GM12878 (cell line): ENCODE results near the gene SAP30L. TPM values are rescaled to one million over a fixed set of nuclear protein-coding genes. Genes with fewer than 3 reads are reported as not detected.

Experiments used
- BCL3 ChIP-seq: IDR thresholded peaks from 2 replicates; pipeline ENCODE4 v1.6.1; 2011; ENCODE audit warnings: borderline replicate concordance, low read depth, mild to moderate bottlenecking, moderate library complexity, low read length; ENCODE audit not compliant: insufficient read depth, poor library complexity, severe bottlenecking
- GATAD2B ChIP-seq: fragments of 450-650 bp; conservative IDR thresholded peaks from 2 replicates; pipeline ENCODE4 v1.6.1; 2017; ENCODE audit warnings: low read depth, mild to moderate bottlenecking, moderate library complexity
- IKZF1 ChIP-seq: fragments of 450-650 bp; conservative IDR thresholded peaks from 2 replicates; pipeline ENCODE4 v1.6.1; 2017; ENCODE audit warnings: antibody characterized with exemption, mild to moderate bottlenecking
- PML ChIP-seq: IDR thresholded peaks from 2 replicates; pipeline ENCODE4 v1.6.1; 2012; ENCODE audit warnings: low read length, inconsistent platforms
- SIX5 ChIP-seq: IDR thresholded peaks from 2 replicates; pipeline ENCODE4 v1.6.1; 2011; ENCODE audit warnings: mild to moderate bottlenecking, low read depth, low read length, moderate library complexity; ENCODE audit not compliant: severe bottlenecking
- SKIL ChIP-seq: fragments of 450-650 bp; IDR thresholded peaks from 2 replicates; pipeline ENCODE4 v1.6.1; 2017; ENCODE audit warnings: mild to moderate bottlenecking, low read depth, inconsistent platforms; ENCODE audit not compliant: poor library complexity, severe bottlenecking
- ZBED1 ChIP-seq: IDR thresholded peaks from 2 replicates; pipeline ENCODE4 v1.6.1; 2016; ENCODE audit warnings: borderline replicate concordance
- ZNF207 ChIP-seq: fragments of 450-650 bp; IDR thresholded peaks from 2 replicates; pipeline ENCODE4 v1.6.1; 2014; ENCODE audit warnings: antibody characterized with exemption, mild to moderate bottlenecking, borderline replicate concordance
- polyA plus RNA-seq, 11 experiments: library from polyadenylated mRNA; depleted of rRNA in 4 of 11; unstranded in 6 of 11; stranded (reverse) in 5 of 11; fragments of >200 nt; fragmentation: Nextera tagmentation in 4 of 11; fragmentation: Illumina TruSeq in 1 of 11; extraction: Ambion mirVana in 4 of 11; extraction: Trizol in 1 of 11; gene quantifications; 1 replicate in 1 of 11; 2 replicates in 10 of 11; pipeline versions ENCODE4 v1.2.1 to v1.2.3, GENCODE V29; 2011 to 2016; ENCODE audit warnings: inconsistent platforms in 2 of 11, missing spikeins in 2 of 11, low read depth in 1 of 11
- total RNA-seq, 4 experiments: library from RNA; depleted of rRNA in 3 of 4; stranded (reverse); fragments of >200 nt in 3 of 4; fragmentation: Illumina TruSeq in 1 of 4; extraction: Trizol in 1 of 4; gene quantifications; 2 replicates each; pipeline versions ENCODE4 v1.2.1 to v1.2.3, GENCODE V29; 2013 to 2021
- TF ChIP-seq, protein P1 (sequence below): IDR thresholded peaks from 2 replicates; pipeline ENCODE4 v1.6.1; 2012; ENCODE audit warnings: mild to moderate bottlenecking, low read depth, low read length
- TF ChIP-seq, protein P2 (sequence below): fragments of 450-650 bp; IDR thresholded peaks from 2 replicates; pipeline ENCODE4 v1.6.1; 2016; ENCODE audit warnings: mild to moderate bottlenecking
- TF ChIP-seq, protein P3 (sequence below): IDR thresholded peaks from 2 replicates; pipeline ENCODE4 v1.6.1; 2012; ENCODE audit warnings: low read depth, low read length, improper control_type of control experiment
- TF ChIP-seq, protein P4 (sequence below): fragments of 450-650 bp; IDR thresholded peaks from 2 replicates; pipeline ENCODE4 v1.6.1; 2014; ENCODE audit warnings: mild to moderate bottlenecking

SAP30L gene
- total and polyA plus RNA-seq, 10 of the 15 experiments (the other 5 are each of a cell fraction or from before 2014, with no cell fraction given): 2.4 to 36.8 (median 15.7) TPM

DNA sequence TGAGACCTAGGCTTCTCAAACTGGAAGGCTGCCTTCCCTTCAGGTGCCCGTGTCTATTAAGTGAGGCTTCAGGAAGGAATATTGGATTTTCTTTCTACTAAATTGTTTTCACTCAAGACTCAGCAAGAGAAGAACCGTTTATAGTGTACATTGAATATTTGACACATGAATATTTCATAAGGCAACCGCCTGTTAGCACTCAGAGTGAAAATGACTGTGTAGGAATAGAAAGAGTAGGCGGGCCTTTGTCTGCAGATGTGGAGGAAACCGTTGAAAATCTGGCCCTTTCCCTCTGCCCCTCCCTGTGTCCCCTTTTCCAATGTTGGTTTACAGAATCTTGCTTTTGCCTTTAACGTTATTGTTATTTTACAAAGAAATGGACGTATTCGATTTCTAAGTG, 6.2 kb downstream of the SAP30L start (continued):
- TF ChIP-seq, protein P1, sequence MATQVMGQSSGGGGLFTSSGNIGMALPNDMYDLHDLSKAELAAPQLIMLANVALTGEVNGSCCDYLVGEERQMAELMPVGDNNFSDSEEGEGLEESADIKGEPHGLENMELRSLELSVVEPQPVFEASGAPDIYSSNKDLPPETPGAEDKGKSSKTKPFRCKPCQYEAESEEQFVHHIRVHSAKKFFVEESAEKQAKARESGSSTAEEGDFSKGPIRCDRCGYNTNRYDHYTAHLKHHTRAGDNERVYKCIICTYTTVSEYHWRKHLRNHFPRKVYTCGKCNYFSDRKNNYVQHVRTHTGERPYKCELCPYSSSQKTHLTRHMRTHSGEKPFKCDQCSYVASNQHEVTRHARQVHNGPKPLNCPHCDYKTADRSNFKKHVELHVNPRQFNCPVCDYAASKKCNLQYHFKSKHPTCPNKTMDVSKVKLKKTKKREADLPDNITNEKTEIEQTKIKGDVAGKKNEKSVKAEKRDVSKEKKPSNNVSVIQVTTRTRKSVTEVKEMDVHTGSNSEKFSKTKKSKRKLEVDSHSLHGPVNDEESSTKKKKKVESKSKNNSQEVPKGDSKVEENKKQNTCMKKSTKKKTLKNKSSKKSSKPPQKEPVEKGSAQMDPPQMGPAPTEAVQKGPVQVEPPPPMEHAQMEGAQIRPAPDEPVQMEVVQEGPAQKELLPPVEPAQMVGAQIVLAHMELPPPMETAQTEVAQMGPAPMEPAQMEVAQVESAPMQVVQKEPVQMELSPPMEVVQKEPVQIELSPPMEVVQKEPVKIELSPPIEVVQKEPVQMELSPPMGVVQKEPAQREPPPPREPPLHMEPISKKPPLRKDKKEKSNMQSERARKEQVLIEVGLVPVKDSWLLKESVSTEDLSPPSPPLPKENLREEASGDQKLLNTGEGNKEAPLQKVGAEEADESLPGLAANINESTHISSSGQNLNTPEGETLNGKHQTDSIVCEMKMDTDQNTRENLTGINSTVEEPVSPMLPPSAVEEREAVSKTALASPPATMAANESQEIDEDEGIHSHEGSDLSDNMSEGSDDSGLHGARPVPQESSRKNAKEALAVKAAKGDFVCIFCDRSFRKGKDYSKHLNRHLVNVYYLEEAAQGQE: no peak
- TF ChIP-seq BCL3 (no peak), SKIL (no peak), ZBED1 (no peak), ZNF207 (no peak), PML (no peak), SIX5 (no peak), IKZF1 (no peak), GATAD2B (no peak)
- TF ChIP-seq, protein P2, sequence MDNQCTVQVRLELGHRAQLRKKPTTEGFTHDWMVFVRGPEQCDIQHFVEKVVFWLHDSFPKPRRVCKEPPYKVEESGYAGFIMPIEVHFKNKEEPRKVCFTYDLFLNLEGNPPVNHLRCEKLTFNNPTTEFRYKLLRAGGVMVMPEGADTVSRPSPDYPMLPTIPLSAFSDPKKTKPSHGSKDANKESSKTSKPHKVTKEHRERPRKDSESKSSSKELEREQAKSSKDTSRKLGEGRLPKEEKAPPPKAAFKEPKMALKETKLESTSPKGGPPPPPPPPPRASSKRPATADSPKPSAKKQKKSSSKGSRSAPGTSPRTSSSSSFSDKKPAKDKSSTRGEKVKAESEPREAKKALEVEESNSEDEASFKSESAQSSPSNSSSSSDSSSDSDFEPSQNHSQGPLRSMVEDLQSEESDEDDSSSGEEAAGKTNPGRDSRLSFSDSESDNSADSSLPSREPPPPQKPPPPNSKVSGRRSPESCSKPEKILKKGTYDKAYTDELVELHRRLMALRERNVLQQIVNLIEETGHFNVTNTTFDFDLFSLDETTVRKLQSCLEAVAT: no peak
- TF ChIP-seq, protein P3, sequence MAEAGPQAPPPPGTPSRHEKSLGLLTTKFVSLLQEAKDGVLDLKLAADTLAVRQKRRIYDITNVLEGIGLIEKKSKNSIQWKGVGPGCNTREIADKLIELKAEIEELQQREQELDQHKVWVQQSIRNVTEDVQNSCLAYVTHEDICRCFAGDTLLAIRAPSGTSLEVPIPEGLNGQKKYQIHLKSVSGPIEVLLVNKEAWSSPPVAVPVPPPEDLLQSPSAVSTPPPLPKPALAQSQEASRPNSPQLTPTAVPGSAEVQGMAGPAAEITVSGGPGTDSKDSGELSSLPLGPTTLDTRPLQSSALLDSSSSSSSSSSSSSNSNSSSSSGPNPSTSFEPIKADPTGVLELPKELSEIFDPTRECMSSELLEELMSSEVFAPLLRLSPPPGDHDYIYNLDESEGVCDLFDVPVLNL: no peak
- TF ChIP-seq, protein P4, sequence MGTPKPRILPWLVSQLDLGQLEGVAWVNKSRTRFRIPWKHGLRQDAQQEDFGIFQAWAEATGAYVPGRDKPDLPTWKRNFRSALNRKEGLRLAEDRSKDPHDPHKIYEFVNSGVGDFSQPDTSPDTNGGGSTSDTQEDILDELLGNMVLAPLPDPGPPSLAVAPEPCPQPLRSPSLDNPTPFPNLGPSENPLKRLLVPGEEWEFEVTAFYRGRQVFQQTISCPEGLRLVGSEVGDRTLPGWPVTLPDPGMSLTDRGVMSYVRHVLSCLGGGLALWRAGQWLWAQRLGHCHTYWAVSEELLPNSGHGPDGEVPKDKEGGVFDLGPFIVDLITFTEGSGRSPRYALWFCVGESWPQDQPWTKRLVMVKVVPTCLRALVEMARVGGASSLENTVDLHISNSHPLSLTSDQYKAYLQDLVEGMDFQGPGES: no peak
